ENCODE measurements around the gene KCTD1. TPM values are rescaled to one million over a fixed set of nuclear protein-coding genes. Genes with fewer than 3 reads are reported as not detected.
A peak's percentile ranks its signal among the peaks of the same experiment; 100 is the strongest.

KCTD1 gene
- total RNA-seq, 2 donors from 2014 or later, result 35.1 to 44.4 TPM

- no peak for TF ChIP-seq CTCF (IDR thresholded peaks at IDR 0.05)
- Histone ChIP-seq H3K27me3 (no peaks in the 10 kb centered on the region), H3K4me1 (peaks cover 0 to 8% of the 10 kb centered on the region in 2 donors), H3K4me3 (peak overlapping the region; percentile 25 to 51), H3K9me3 (no peaks in the 10 kb centered on the region), H3K36me3 (no peaks in the 10 kb centered on the region), H3K27ac (no peak overlapping the region)
- DNase-seq (ENCODE audit: low spot score), result no peak
These were observed 26.9 kb upstream of the KCTD1 start for GRCh38 chr18:26574958-26575864.

DNA sequence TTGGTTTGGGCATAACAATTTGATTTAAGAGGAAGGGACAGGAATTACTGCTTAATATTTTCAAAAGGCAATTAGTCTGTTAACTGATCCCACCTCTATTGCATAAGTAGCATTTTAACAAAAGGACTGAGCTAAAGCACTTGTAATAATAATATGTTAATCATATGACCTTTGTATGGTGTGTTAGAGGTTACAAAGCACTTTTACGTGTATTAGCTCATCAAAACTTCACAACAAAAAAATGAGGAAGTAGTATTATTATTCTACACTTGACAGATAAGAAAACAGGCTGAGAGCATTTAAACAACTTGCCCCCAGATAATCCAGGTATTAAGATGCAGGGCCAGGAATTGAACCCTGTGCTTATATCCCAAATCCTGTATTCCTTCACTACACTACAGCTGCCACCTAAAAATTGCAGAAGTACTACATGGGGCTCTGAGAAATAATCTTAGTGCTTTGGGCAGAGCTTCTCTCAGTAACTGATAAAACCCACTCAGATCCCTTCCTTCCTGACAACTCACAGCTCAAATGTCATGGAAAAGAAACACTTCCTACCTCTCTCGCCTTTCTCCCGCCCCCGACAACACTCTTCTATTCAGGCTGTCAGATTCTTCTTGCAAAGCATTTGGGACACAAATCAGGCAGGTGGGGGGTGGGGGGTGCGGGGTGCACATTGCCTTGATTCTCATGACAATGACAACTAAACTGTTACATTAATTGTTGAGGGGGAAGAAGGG, 20.7 kb upstream of the KCTD1 start:
- Histone ChIP-seq H3K4me3 (no peak overlapping the region), H3K27ac (no peak overlapping the region), H3K4me1 (no peaks in the 10 kb centered on the region), H3K9me3 (no peaks in the 10 kb centered on the region), H3K36me3 (no peaks in the 10 kb centered on the region), H3K27me3 (no peaks in the 10 kb centered on the region)
- TF ChIP-seq CTCF (IDR thresholded peaks at IDR 0.05), result no peak
- DNase-seq (ENCODE audit: low spot score), result no peak

DNA sequence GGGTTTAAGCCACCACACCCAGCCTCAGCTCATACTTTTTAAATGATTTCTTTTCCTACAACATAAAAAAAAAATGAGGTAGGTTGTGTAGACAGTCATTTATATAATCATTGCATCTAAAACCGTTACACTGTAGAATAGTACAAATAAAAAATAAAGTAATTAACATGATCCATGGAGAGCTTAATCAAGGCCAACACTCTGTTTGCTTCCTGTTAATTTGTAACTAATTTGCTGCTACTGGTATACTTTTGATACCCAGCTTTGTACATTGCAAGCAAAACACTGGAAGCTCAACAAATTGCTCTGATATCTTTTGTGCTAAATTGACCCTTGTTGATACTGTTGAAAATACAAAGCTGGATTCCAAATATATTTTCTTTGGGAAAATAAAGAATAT, 20.2 kb upstream of the KCTD1 start:
- no peaks in the 10 kb centered on the region for H3K4me1 ChIP-seq
- no peaks in the 10 kb centered on the region for H3K27me3 ChIP-seq
- H3K27ac ChIP-seq, result no peak overlapping the region
- no peak for DNase-seq (ENCODE audit: low spot score)
- TF ChIP-seq CTCF (IDR thresholded peaks at IDR 0.05), result no peak
- H3K36me3 ChIP-seq, result no peaks in the 10 kb centered on the region
- no peaks in the 10 kb centered on the region for H3K9me3 ChIP-seq
- no peak overlapping the region for H3K4me3 ChIP-seq

DNA sequence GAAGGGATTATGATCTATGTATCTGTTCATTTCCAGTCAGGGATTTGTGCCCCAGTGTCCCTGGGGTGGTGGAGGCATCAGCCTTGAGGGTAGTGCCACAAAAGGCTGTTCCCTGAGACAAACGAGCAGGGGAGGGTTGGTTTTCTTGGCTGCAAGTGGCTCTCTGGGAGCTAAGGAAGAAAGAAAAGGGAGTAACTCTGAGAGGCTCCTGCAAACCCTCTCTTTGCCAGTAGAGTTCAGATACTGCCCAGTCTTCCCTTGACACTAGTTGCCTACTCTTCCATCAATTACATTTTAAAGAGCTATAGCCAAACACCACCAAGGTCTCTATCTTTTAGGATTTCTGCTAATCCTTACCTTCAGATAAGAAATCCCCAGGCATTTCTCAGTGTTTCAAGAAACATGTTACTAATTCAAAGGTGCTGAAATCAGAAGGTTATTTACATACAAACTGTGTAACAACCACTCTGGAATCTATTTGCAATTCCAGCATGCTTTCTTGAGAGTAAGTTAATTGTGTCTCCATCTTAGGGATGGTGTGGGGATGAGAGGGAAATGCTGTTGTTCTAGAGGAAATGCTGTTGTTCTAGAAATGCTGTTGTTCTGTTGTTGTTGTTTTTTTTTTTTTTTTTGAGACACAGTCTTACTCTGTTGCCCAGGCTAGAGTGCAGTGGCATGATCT, 18.7 kb upstream of the KCTD1 start:
- Histone ChIP-seq H3K4me3 (no peak overlapping the region), H3K36me3 (no peaks in the 10 kb centered on the region), H3K9me3 (no peaks in the 10 kb centered on the region), H3K27ac (no peak overlapping the region), H3K27me3 (no peaks in the 10 kb centered on the region), H3K4me1 (no peaks in the 10 kb centered on the region)
- DNase-seq (ENCODE audit: low spot score), result no peak
- no peak for TF ChIP-seq CTCF (IDR thresholded peaks at IDR 0.05)

GRCh38 chr18:26565514-26565913, 17.2 kb upstream of the KCTD1 start:
- DNase-seq (ENCODE audit: low spot score), result no peak
- H3K9me3 ChIP-seq, result no peaks in the 10 kb centered on the region
- no peak overlapping the region for H3K4me3 ChIP-seq
- H3K27ac ChIP-seq, result no peak overlapping the region
- H3K36me3 ChIP-seq, result no peaks in the 10 kb centered on the region
- TF ChIP-seq CTCF (IDR thresholded peaks at IDR 0.05), result no peak
- no peaks in the 10 kb centered on the region for H3K4me1 ChIP-seq
- no peaks in the 10 kb centered on the region for H3K27me3 ChIP-seq

Data from right atrium auricular region (tissue), 2 donors.